Activated CD8-positive, alpha-beta memory T cell treated with anti-CD3 and anti-CD28 coated beads for 48 hours (primary cell): ENCODE measurements around the gene KLRF2.

Experiments
- DNase-seq, 3 experiments: peaks; one replicate each; pipeline ENCODE4 v3.0.0-alpha.2; 2020; ENCODE audit warnings: low read depth in 2 of 3, low spot score in 2 of 3

Gene KLRF2

GRCh38 chr12:9883175-9883574, 1.9 kb downstream of the KLRF2 start:
- no peak for DNase-seq

- no peak for DNase-seq
These were observed 7.5 kb downstream of the KLRF2 start for GRCh38 chr12:9888665-9889273.

GRCh38 chr12:9895215-9895971, 14.1 kb downstream of the KLRF2 start:
- DNase-seq = no peak

GRCh38 chr12:9897535-9897934, 16.2 kb downstream of the KLRF2 start:
- no peak for DNase-seq

- DNase-seq = no peak
These were observed 17.9 kb downstream of the KLRF2 start for GRCh38 chr12:9899209-9899608.

- DNase-seq = no peak
These were observed 19.6 kb downstream of the KLRF2 start for GRCh38 chr12:9900930-9901329.

- DNase-seq = no peak
These were observed 21.4 kb downstream of the KLRF2 start for GRCh38 chr12:9902539-9903228.

GRCh38 chr12:9906873-9907272, 25.6 kb downstream of the KLRF2 start:
- DNase-seq = no peak

GRCh38 chr12:9907769-9908168, 26.5 kb downstream of the KLRF2 start:
- no peak for DNase-seq

GRCh38 chr12:9908350-9908749, 27.1 kb downstream of the KLRF2 start:
- DNase-seq = no peak

- DNase-seq = no peak
These were observed 28.4 kb downstream of the KLRF2 start for GRCh38 chr12:9909724-9910123.

- DNase-seq = no peak
These were observed 29.6 kb downstream of the KLRF2 start for GRCh38 chr12:9910716-9911421.

GRCh38 chr12:9911708-9912107, 30.4 kb downstream of the KLRF2 start:
- no peak for DNase-seq

GRCh38 chr12:9919443-9919842, 38.2 kb downstream of the KLRF2 start:
- no peak for DNase-seq

GRCh38 chr12:9920451-9920850, 39.2 kb downstream of the KLRF2 start:
- no peak for DNase-seq

- DNase-seq = no peak
These were observed 41.1 kb downstream of the KLRF2 start for GRCh38 chr12:9922429-9922828.

GRCh38 chr12:9925705-9926393, 44.6 kb downstream of the KLRF2 start:
- no peak for DNase-seq

GRCh38 chr12:9926876-9927275, 45.6 kb downstream of the KLRF2 start:
- DNase-seq = no peak

GRCh38 chr12:9928607-9929006, 47.3 kb downstream of the KLRF2 start:
- no peak for DNase-seq

GRCh38 chr12:9931245-9931644, 50.0 kb downstream of the KLRF2 start:
- DNase-seq = no peak

GRCh38 chr12:9932270-9932669, 51.0 kb downstream of the KLRF2 start, which contains the start of gene CLEC2A:
Gene CLEC2A, minus strand, starts transcription at chr12:9932370. Its CDS starts 41 bp downstream, at chr12:9932329.
- no peak for DNase-seq
